DOHH2 (cell line): ENCODE measurements around the gene ANKRD66.
"Not testable (repeated sequence)": the region's sequence is repeated elsewhere in the genome, so short reads cannot be mapped to it uniquely, and the experiment has no call there.

ENCODE experiments used
- H3F3A ChIP-seq: fragments of 200-600 bp; sonication (generic), shearing (Covaris generic); 2 replicates; pipeline ENCODE4 v1.6.0; 2016; ENCODE audit warnings: antibody characterized with exemption, mild to moderate bottlenecking; ENCODE audit not compliant: control insufficient read depth, insufficient read depth
- H3K27ac ChIP-seq: fragments of 200-600 bp; sonication (generic); 2 replicates; pipeline ENCODE4 v1.5.1; 2014; ENCODE audit warnings: low read depth, mild to moderate bottlenecking, low read length, moderate library complexity
- H3K27me3 ChIP-seq: fragments of 200-600 bp; sonication (generic); 2 replicates; pipeline ENCODE4 v1.6.1; 2014; ENCODE audit warnings: mild to moderate bottlenecking, low read length, mixed read lengths; ENCODE audit not compliant: control insufficient read depth
- H3K36me3 ChIP-seq: fragments of 200-600 bp; sonication (generic); 2 replicates; pipeline ENCODE4 v1.6.1; 2014; ENCODE audit warnings: mild to moderate bottlenecking, low read length, moderate library complexity, mixed read lengths; ENCODE audit not compliant: control insufficient read depth
- H3K4me1 ChIP-seq: fragments of 200-600 bp; sonication (generic); 2 replicates; pipeline ENCODE4 v1.6.1; 2014; ENCODE audit warnings: mild to moderate bottlenecking, low read length, mixed read lengths; ENCODE audit not compliant: control insufficient read depth
- H3K4me2 ChIP-seq: fragments of 200-600 bp; sonication (generic); 2 replicates; pipeline ENCODE4 v1.6.0; 2014; ENCODE audit warnings: mild to moderate bottlenecking, low read length, moderate library complexity
- H3K4me3 ChIP-seq: fragments of 200-600 bp; sonication (generic); 2 replicates; pipeline ENCODE4 v1.5.1; 2014; ENCODE audit warnings: mild to moderate bottlenecking, low read length, mixed read lengths
- H3K79me2 ChIP-seq: fragments of 200-600 bp; sonication (generic); 2 replicates; pipeline ENCODE4 v1.6.1; 2014; ENCODE audit warnings: mild to moderate bottlenecking, low read length, mixed read lengths; ENCODE audit not compliant: control insufficient read depth
- H3K9me2 ChIP-seq: fragments of 200-600 bp; sonication (generic); replicated peaks from 2 replicates; pipeline ENCODE4 v1.6.1; 2014; ENCODE audit warnings: mild to moderate bottlenecking, low read length, mixed read lengths; ENCODE audit not compliant: control insufficient read depth
- H3K9me3 ChIP-seq: fragments of 200-600 bp; sonication (generic); 2 replicates; pipeline ENCODE4 v1.6.1; 2014; ENCODE audit warnings: antibody characterized with exemption, low read length, mixed read lengths; ENCODE audit not compliant: control insufficient read depth, insufficient read depth
- H4K20me1 ChIP-seq: fragments of 200-600 bp; sonication (generic); 2 replicates; pipeline ENCODE4 v1.6.0; 2014; ENCODE audit warnings: low read depth, mild to moderate bottlenecking, antibody characterized with exemption, low read length, moderate library complexity; ENCODE audit not compliant: control insufficient read depth, insufficient read depth
- CTCF ChIP-seq: fragments of 200-600 bp; sonication (generic); IDR thresholded peaks from one replicate; pipeline ENCODE4 v1.5.1; 2014; ENCODE audit warnings: antibody characterized with exemption, mild to moderate bottlenecking, low read depth, low read length; ENCODE audit not compliant: poor library complexity, severe bottlenecking
- EZH2phosphoT487 ChIP-seq: fragments of 200-600 bp; sonication (generic); IDR thresholded peaks from 2 replicates; pipeline ENCODE4 v1.6.1; 2017; ENCODE audit warnings: borderline replicate concordance, mild to moderate bottlenecking, antibody characterized with exemption, low read length, moderate library complexity, mixed read lengths

The ANKRD66 gene

GRCh38 chr6:46772016-46772415 lies 25.3 kb downstream of the ANKRD66 start:
- Histone ChIP-seq H4K20me1 (no peaks in the 10 kb centered on the region), H3K9me2 (no peaks in the 10 kb centered on the region), H3K4me1 (no peaks in the 10 kb centered on the region), H3K4me3 (no peak overlapping the region), H3F3A (no peaks in the 10 kb centered on the region), H3K4me2 (no peak overlapping the region), H3K27me3 (no peaks in the 10 kb centered on the region), H3K27ac (no peak overlapping the region), H3K36me3 (no peaks in the 10 kb centered on the region), H3K79me2 (no peaks in the 10 kb centered on the region), H3K9me3 (0 out of 2 replicates have a peak, but pooled peaks cover 3% of the 10 kb centered on the region)
- TF ChIP-seq EZH2phosphoT487: no peak
- no peak for TF ChIP-seq CTCF

GRCh38 chr6:46772762-46773161 lies 26.0 kb downstream of the ANKRD66 start:
- Histone ChIP-seq H3K9me2 (no peaks in the 10 kb centered on the region), H3K27ac (no peak overlapping the region), H4K20me1 (no peaks in the 10 kb centered on the region), H3K79me2 (no peaks in the 10 kb centered on the region), H3K27me3 (no peaks in the 10 kb centered on the region), H3K4me3 (no peak overlapping the region), H3K4me1 (no peaks in the 10 kb centered on the region), H3K36me3 (no peaks in the 10 kb centered on the region), H3F3A (no peaks in the 10 kb centered on the region), H3K4me2 (no peak overlapping the region), H3K9me3 (no peaks in the 10 kb centered on the region)
- TF ChIP-seq EZH2phosphoT487 (no peak), CTCF (no peak)

DNA sequence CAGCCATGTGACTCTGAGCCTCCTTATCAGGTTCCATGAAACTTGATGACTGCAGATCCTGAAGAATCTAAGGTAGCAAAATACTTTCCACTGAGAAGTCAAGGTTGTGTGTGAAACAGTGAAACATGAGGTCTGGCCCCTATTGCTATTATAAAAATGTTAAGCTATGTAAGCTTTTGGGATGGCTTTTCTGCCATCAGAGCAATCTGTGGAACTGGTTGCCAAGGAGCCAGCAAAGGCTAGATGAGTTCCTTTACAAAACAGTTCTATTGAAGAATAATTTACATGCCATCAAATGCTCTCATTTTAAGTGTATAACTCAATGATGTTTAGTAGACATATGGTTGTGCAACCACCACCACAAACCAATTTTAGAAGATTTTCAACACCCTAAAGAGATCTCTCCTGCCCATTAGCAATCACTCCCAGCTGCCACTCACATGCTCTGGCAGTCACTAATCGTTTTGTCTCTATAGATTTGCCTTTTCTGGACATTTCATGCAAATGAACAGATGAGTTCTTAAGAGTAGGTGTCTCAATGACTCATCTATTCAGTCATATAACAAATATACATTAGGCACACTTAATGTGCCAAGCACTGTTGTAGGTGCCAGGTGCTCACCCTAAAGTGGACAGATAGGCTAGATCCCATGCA lies 26.6 kb downstream of the ANKRD66 start:
- Histone ChIP-seq H3F3A (no peaks in the 10 kb centered on the region), H3K4me3 (no peak overlapping the region), H3K27ac (no peak overlapping the region), H4K20me1 (no peaks in the 10 kb centered on the region), H3K9me3 (no peaks in the 10 kb centered on the region), H3K27me3 (no peaks in the 10 kb centered on the region), H3K4me1 (no peaks in the 10 kb centered on the region), H3K79me2 (no peaks in the 10 kb centered on the region), H3K9me2 (no peaks in the 10 kb centered on the region), H3K36me3 (no peaks in the 10 kb centered on the region), H3K4me2 (no peak overlapping the region)
- TF ChIP-seq CTCF (no peak), EZH2phosphoT487 (no peak)

DNA sequence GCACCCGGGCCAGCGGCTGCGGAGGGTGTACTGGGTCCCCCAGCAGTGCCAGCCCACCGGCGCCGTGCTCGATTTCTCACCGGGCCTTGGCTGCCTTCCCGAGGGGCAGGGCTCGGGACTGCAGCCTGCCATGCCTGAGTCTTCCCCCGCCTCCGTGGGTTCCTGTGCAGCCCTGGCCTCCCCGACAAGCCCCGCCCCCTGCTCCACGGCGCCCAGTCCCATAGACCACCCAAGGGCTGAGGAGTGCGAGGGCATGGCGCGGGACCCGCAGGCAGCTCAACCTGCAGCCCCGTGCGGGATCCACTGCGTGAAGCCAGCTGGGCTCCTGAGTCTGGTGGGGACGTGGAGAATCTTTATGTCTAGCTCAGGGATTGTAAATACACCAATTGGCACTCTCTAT lies 28.0 kb downstream of the ANKRD66 start:
- H3K36me3 ChIP-seq, H3K27ac ChIP-seq, H4K20me1 ChIP-seq, H3K9me3 ChIP-seq, H3K9me2 ChIP-seq, H3K4me2 ChIP-seq, H3K4me1 ChIP-seq, H3K79me2 ChIP-seq, H3K4me3 ChIP-seq, H3K27me3 ChIP-seq, H3F3A ChIP-seq: not testable (repeated sequence)
